Measurements from ENCODE around the gene ITGAD.

Gene ITGAD

DNA sequence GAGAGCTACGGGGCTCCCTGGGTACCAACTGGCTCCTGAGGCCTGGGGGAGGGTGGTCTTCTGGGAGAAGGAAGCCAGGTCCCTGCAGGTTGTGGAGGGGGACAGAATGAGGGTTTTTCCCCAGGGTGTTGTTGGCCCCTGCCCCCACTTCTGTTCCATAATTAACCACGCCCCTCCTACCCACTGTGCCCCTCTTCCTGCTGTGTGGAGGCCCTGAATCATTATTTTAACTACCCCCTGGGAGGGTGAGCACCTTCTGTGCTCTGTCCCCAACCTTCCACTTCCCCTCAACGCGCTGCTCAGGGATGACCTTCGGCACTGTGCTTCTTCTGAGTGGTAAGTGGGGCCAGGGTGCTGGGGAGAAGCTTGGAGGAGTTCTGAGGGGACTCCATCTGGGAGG lies at the start of gene ITGAD:
TSS of gene ITGAD (plus strand) at position 280 of the 400 bp plus-strand sequence. CDS start at position 306, 26 bp downstream.
- no peak for DNase-seq (ENCODE audit: insufficient read length, low spot score)
- no peak for FAIRE-seq

DNA sequence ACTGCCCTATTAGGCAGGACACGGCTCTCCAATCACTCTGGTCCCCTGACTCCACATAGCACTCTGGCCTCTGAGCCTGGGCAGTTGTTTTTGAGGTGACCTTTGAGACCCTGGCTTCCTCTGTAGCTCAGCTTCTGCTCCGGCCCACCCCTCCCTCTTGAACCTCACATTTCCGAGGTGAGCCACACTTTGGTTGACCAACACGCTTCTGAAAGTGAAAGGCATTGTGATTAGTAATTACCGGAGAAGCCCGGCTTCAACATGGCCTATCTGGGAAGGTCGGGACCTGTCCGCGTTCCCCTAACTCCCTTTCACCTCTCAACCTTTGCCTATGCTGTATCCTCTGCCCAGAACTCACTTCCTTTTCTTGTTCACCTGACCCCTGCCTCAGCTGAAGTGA lies 48.4 kb upstream of the ITGAD start:
- no peak for FAIRE-seq
- DNase-seq (ENCODE audit: insufficient read length, low spot score), result no peak

DNA sequence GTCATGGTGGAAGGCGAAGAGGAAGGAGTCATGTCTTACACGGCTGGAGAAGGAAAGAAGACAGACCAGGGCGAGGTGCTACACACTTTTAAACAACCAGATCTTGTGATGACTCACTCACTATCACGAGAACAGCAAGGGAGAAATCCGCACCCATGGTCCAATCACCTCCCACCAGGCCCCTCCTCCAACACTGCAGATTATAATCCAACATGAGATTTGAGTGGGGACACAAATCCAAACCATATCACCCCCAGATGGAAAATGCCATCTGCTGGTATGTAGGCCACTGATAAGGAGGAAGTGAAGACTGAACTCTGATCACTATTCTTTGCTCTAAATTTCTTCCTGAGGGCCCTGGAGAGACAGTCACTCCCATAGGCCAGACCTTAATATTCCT lies 45.7 kb upstream of the ITGAD start:
- FAIRE-seq (no peak), DNase-seq (ENCODE audit: insufficient read length, low spot score) (no peak)

DNA sequence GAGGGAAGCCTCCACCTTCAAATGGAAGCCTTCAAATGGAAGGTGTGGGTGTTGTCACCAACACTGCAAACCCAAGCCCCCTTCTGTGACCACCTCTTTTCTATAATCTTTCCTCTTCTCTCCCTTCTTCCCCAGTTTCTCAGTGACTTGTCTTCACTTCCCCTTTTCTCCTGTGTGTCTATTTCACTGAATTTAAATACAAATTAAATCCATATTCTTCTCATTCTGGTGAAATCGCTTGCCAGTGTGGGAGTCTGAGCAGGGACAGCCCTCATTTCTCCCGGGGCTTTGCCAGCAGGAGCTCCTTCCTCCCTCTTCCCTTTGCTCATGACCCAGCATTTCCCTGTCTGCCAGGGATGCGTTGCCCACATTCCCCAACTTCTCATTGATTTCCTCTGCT lies 44.6 kb upstream of the ITGAD start:
- no peak for FAIRE-seq
- no peak for DNase-seq (ENCODE audit: insufficient read length, low spot score)

DNA sequence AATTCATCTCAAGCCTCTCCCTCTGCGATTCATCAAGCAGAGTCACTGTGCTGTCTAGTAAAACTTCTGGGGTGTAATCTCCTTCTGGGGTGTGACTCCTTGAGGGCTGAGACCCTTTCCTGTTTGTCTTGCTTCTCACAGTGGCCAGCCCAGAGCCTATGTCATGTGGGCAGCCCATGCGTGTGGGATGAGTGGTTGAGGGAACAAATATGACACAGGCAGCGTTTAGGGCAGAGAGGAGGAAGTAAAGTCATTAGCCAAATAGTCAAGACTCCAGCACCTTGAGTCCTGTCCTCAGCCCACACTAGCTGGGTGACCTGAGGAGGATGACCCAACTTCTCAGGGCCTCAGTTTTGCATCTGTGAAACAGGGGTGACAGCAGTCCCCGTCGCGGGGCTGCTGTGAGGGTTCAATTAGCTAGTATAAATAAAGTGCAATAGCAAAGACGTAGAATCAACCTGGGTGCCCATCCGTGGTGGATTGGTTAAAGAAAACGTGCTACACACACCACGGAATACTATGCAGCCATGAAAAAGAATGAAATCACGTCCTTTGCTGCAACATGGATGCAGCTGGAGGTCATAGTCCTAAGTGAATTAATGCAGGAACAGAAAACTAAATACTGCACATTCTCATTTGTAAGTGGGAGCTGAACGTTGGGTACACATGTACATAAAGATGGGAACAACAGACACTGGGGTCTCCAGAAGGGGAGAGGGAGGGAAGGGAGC lies 42.7 kb upstream of the ITGAD start:
- DNase-seq (ENCODE audit: insufficient read length, low spot score) (no peak), FAIRE-seq (peak; percentile 33)

DNA sequence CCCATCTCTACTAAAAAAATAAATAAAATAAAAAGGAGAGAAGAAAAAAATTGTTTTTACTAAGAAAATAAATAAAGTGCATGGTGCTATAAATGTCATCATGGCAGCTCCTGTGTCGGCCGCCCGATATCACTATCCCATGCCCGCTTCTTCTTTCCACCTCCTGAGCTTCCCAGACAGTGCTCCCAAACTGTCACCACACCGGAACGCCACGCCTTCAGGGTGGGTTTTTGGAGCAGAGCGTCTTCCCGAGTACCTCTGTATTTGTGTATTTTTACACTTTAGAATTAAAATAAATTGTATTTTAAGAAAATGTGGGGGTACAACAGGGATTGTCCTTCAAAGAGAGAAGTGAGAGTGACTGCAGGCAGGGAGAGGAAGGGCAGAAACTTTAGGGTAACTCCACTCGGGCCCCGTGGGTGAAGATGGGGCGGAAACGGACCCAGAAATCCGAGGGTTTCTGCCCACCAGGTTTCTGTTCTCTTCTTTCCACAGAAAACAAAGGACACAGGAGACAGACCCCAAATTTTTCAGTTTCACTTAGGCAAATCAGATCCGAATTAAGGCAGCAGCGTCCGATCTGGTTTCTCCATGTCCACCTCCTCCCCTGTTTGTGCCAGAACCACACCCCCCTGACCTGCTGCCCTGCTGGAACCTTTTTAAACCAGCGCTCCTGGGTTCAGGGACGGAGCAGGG lies 41.7 kb upstream of the ITGAD start:
- FAIRE-seq, result no peak
- DNase-seq (ENCODE audit: insufficient read length, low spot score), result no peak

DNA sequence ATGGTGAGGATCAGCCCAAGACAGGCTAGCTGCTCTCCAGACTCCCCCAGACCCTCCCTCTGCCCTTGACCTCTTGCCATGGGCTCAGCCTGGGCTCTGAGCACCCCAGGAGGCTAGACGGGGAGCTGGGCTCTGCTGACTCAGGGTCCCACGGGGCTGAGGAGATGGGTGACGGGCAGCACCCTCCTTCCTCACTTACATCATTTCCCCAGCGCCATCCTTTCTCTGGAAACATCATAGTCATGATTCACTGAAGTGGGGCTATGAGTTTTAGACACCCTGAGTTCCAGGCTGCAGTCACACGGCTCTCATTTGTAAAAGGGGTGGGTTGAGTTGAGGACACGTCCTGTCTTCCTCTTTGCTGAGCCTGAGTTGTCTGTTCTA lies 41.2 kb upstream of the ITGAD start:
- FAIRE-seq (no peak), DNase-seq (ENCODE audit: insufficient read length, low spot score) (no peak)

DNA sequence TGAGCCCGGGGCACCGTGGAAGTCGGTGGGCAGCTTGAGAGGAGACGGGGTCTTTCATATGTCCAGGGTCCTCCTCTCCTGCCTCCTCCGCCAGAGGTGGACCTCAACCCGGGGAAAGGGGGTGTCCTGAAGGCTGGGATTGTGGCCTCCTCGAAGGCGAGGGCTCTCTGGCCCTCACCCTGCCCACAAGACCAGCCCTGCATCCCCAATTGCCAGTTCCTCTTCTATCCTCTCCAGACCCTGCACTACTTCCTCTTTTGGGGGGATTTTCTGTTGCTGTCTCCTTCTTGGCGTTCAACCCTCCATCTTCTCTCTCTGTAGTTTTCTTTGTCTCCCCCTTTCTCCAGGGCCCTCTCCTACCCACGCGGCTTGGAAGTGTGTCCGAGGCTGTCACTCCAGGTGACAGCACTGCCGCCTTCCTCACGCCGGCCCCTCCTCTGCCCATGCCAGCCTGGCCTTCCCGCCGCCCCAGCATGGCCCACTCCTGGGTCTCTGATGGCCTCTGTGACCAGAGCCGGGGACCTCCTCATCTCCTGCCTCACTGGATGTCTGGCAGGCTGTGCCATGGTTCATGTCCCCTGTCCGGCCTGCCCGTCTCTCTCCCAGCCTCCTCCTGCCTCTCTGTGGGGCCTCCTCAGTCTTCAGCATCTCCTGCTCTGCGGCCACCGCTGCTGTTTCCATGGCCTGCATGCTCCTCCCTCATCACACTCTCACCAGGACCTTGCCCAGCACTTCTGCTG lies 40.6 kb upstream of the ITGAD start:
- DNase-seq (ENCODE audit: insufficient read length, low spot score) (no peak), FAIRE-seq (no peak)

DNA sequence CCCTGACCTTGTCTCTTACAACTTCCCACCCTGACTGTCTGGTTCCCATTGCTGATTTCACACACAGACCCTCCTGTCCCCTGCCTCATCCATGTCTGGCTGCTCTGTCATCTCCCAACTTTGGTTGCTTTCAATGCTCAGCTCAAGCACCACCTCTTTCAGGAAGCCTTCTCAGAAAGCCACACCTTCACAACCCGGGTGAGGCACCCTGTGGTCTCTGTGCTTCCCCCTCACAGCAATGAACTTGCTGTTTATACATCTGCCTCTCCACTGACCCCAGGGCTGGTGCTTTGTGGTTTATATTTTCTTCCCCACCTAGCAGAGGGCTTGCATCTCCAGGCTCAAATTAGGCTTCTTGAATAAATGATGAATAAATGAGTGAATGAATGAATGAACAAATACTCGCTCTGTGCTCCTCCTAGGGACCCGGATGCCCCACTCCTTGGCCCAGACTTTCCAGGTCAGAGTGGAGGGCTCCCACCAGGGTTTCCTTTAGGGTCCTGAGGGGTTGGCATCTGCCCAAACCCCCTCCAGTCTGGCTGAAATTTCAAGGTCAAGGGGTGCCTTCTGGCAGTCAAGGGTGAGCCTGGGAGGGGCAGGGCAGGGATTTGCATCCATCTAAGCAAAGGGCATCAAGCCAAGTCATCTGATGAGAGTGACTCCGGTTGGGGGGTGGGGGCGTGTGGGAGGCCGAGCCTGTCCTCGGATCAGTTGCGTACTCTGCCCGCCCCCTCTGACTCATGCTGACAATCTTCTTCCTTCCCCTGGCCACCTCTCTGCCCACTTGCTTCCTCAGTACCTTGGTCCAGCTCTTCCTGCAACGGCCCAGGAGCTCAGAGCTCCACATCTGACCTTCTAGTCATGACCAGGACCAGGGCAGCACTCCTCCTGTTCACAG lies 38.5 kb upstream of the ITGAD start, which contains the start of gene ITGAX:
TSS of gene ITGAX (plus strand) at position 783 of the 898 bp plus-strand sequence. CDS start at position 862, 79 bp downstream.
- peak; percentile 92 for DNase-seq (ENCODE audit: insufficient read length, low spot score)
- peak; percentile 86 for FAIRE-seq

DNA sequence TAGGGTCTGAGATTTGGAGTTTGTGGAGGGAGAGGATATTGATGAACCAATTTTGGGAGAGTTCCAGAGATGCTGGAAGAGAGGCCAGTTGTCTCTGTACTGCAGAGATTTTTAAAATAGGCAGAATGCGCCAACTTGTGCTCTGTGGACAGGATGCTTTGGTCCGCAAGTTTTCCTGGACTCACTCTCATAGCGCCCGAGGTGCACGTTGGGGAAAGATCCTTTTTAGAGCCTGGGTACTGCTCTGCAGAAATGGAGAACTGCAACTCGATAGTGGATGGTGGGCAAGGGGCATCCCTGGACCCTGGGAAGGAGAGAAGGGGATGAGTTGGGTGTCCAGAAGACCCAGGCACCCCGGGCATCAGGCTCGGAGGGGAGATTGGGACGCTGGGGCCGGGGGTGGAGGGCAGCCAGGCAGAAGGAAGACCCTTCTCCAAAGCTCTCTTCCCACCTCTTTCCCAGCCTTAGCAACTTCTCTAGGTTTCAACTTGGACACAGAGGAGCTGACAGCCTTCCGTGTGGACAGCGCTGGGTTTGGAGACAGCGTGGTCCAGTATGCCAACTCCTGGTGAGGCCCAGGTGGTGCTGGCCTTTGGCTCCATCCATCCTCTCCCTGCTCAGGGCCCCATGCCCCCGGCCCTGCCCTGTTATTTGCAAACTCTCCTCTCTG lies 37.6 kb upstream of the ITGAD start:
- no peak for FAIRE-seq

DNA sequence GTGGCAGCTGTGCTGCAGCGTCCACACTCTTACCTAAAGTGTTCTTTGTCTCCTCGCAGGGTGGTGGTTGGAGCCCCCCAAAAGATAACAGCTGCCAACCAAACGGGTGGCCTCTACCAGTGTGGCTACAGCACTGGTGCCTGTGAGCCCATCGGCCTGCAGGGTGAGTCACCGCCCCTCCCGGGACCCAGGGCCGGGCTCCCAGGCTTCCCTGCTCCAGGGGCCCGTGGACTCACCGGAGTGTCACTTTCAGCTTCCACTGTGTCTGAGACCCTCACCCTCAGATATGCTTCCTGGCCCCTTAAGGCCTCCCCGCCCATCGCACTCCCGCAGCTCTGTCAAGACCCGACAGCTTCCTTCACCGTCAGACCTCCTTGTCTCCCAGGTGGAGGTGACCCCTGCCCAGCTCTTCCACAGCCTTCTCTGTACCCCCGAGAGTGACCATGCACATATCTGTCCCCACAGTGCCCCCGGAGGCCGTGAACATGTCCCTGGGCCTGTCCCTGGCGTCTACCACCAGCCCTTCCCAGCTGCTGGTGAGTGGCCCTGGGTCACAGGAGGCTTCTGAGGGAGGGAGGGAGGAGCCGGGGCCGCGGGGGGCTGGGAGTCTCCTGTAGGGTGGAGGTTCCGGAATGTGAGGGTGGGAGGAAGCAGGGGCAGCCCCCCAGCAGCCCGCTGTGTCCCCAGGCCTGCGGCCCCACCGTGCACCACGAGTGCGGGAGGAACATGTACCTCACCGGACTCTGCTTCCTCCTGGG lies 36.4 kb upstream of the ITGAD start:
- FAIRE-seq (no peak), DNase-seq (ENCODE audit: insufficient read length, low spot score) (no peak)

More for the DNA sequence above, 37.6 kb upstream of the ITGAD start:
- DNase-seq (ENCODE audit: insufficient read length, low spot score), result no peak

DNA sequence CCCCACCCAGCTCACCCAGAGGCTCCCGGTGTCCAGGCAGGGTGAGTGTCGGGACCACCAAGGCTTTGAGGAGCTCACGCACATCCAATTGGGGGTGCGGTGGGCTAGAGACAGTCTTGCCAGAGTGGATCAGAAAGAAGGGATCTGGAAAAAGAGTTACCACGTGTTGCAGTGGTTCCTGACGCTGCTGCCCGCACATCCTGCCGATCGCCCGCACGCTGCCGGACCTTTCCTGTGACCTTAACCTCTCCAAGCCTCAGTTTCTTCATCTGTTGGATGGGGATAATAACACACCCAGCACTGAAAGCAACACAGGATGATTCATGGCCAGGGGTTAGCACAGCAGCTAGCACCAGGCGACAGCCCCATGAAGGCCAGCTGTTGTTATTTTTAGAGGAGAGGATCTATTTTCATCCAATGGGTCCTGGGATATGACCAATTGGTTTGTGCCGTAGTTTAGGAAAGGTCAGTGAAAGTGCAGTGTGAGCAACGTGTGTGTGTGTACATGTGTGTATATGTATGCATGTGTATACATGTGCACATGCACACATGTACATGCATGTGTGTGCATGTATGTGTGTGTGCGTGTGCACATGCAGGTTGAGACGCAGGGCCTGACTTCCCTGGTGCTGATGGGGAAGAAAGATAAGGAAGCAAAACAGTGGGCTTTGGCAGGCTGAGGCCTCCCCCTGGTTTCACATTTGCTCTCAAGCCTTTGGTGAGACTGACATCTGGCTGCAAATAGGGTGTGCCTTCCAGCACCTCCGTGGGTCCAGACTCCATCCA lies 35.6 kb upstream of the ITGAD start:
- FAIRE-seq, result peak; percentile 85

DNA sequence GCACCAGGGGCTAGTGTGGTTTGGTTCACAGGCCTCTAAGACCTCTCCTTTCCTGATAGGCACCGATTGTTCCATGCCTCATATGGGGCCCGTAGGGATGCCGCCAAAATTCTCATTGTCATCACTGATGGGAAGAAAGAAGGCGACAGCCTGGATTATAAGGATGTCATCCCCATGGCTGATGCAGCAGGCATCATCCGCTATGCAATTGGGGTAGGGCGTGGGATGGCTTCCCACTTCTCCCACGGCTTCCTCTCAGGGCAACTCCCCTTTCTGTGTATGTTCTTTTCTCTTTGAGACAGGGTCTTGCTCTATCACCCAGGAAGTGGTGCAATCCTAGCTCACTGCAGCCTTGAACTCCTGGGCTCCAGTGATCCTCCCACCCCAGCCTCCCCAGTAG lies 32.9 kb upstream of the ITGAD start:
- FAIRE-seq (no peak), DNase-seq (ENCODE audit: insufficient read length, low spot score) (no peak)

More for the DNA sequence above, 35.6 kb upstream of the ITGAD start:
- DNase-seq (ENCODE audit: insufficient read length, low spot score), result no peak

DNA sequence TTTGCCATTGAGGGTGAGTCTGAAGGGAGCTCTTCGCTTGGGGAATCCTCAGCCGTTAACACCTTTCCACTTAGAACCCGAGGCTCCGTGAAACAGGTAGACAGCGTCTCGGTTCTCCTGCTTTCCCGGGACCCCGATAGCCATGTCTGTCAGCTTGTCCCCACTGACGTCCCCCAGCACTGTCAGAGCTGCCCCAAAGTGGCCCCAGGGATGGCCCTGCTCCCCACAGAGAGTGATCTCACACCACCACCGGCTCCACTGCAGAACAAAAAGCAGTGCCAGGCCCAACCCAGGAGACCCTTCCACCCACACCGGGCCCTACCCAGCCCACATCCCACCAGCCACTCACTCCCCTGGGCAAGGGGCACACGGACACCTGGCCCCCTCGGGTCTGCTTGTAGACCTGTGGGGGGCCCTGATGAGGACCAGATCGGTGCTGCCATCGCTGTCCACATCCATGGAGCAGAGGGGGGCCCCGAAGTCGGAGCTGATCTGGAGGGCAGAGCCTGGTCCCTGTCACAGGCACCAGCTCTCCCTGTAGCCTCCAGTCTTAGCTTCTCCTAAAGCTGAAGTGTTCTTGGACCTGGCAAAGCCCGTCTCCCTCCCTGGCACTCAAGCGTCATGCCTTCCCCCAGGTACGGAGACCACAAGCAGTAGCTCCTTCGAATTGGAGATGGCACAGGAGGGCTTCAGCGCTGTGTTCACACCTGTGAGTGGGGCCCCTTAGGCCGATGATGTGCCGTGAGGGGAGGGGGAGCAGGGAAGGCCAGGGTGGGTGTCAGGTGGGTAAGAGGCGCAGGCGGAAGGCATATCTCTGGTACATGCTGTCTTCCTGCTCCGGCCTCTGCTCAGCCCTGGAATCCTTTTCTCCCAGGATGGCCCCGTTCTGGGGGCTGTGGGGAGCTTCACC lies 31.7 kb upstream of the ITGAD start:
- FAIRE-seq (no peak), DNase-seq (ENCODE audit: insufficient read length, low spot score) (no peak)

DNA sequence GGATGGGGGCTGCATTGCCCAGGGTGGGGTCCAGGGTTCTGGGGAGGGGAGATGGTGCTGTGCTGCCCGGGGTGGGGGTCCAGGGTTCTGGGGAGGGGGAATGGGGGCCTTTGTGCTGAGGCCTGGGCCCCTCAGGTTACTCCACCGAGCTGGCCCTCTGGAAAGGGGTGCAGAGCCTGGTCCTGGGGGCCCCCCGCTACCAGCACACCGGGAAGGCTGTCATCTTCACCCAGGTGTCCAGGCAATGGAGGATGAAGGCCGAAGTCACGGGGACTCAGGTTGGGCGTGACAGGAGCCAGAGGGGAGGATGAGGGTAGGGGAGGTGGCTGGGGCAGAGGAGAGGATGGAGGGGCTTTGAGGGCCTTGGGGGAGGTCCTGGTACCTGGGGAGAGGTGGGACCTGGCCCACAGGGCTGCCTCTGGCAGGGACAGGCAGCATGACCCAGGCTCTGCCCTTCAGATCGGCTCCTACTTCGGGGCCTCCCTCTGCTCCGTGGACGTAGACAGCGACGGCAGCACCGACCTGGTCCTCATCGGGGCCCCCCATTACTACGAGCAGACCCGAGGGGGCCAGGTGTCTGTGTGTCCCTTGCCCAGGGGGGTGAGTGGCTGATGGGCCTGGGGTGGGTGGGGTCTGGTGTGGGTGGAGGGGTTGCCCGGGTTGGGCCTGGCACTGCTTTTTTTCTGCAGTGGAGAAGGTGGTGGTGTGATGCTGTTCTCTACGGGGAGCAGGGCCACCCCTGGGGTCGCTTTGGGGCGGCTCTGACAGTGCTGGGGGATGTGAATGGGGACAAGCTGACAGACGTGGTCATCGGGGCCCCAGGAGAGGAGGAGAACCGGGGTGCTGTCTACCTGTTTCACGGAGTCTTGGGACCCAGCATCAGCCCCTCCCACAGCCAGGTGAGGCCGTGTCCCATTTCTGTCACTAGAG lies 30.4 kb upstream of the ITGAD start:
- FAIRE-seq, result no peak

DNA sequence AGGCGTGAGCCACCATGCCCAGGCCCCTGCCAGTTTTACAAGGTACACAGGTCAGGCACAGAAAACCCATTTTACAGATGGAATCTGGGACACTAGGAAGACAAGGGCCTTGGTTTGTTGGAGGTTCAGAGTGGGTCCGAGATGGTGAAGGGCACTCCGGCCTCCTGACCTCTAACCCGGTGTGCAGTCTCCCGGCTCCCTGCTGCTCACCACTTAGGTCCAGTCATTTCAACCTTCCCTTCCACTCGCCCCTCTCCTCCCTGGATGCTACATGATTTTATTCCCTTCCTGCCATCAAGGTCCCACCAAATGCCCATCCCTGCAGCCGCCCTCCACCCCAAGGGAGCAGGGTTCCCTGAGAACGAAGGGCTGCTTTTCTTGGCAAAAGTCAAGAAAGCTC lies 29.4 kb upstream of the ITGAD start:
- FAIRE-seq (no peak), DNase-seq (ENCODE audit: insufficient read length, low spot score) (no peak)

More for the DNA sequence above, 30.4 kb upstream of the ITGAD start:
- DNase-seq (ENCODE audit: insufficient read length, low spot score), result no peak

Measured in HTR-8/SVneo (cell line).